ENCODE measurements around the gene AKNA.

Gene AKNA

GRCh38 chr9:114413861-114414301 is 26.1 kb upstream of the AKNA start:
- no peak for DNase-seq

- no peak for DNase-seq
Observed at GRCh38 chr9:114412048-114412683, 24.4 kb upstream of the AKNA start.

GRCh38 chr9:114411452-114411851 is 23.7 kb upstream of the AKNA start:
- DNase-seq = no peak

- DNase-seq = no peak
Observed at GRCh38 chr9:114410910-114411309, 23.1 kb upstream of the AKNA start.

DNA sequence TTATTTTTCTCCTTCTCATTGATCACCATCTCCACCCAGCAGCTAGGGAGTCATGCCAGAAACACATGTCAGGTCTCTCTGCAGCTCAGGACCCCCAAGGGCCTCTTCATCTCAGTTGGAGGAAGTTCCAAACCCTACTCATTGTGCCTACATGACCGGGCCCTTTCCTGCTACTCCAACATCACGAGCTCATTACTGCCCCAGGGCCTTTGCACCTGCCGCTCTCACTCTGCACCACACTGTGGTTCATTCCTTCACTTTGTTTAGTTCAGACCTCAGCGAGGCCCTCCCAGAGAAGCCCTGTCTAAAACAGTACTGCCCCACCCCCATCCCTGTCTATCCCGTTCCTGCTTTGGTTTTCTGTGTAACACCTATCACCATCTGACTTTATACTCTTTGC is 22.1 kb upstream of the AKNA start:
- no peak for DNase-seq

DNA sequence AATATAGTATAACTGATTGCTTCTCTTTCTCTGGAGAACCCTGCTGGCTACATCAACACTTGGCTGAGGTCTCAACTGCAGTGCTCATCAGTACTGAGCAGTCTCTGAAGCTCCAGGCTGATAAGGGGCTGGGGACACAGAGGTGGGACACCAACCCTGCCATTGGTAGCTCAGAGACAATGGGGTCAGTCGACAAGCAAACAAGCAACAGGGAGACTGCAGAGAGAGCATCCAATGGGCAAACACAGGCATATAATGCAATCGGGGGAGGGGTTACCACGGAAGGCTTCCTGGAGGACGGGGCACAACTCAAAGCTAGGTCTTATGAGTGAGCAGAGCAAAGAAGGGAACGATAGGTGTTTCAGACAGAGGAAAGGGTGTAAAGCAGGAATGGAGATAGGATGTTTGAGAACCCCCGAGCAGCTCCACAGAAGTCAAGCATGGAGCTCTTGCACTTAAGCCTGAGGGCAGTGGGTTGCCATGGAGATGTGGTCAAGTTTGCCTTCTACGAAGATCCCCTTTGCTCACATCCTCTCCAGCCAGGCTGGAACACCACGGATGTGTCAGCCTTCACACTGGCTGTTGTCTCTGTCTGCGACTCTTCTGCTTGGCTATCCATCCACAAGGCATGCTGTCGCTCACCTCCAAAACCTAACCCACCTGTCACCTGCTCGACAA is 21.5 kb upstream of the AKNA start:
- DNase-seq = no peak

DNA sequence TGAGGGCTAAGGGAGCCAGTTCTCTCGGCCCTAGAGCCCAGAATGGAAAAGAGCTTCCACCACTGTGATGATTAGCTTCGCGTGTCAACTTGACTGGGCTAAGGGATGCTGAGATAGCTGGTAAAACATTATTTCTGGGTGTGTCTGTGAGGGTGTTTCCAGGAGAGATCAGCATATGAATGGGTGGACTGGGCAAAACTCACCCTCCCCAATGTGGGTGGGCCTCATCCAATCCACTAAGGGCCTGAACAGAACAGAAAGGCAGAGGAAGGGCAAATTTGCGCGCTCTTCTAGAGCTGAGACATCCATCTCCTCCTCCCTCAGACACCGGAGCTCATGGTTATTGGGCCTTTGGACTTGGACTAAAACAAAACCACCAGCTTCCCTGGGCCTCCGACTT is 20.9 kb upstream of the AKNA start:
- no peak for DNase-seq

GRCh38 chr9:114407889-114408288 is 20.1 kb upstream of the AKNA start:
- no peak for DNase-seq

GRCh38 chr9:114406441-114406840 is 18.7 kb upstream of the AKNA start:
- DNase-seq = no peak

DNA sequence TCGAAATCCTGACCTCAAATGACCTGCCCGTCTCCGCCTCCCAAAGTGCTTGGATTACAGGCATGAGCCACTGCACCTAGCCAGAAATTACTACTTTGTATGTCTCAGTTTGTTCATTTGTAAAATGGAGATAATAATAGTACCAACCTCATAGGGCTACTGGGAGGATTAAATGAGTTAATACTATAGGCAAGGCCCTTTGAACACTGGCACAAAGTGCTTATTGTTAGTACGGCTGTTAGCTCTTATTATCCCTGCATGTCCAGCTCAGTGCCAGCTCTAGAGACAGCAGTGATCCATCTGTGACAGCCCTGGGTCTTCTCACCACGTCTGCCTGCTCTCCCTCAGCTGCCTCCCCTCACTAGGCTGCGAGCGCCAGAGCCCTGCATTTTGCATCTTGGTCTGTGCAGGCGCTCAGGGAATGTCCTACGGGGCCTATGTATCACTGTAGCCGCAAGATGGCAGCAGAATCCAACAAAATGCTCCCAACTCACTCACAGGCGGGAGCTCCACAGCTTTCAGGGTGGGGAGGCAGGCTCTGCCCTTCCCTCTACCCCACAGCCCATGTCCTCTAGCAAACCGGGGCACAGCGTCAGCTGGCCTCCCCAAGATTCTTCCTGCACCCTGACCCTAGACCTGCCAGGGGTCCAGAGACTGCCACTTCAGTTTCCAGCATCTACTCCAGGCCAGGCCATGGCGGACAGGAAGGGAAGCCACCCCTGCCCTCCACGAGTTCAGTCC is 17.7 kb upstream of the AKNA start:
- peak; percentile 87 for DNase-seq

- no peak for DNase-seq
Observed at GRCh38 chr9:114404531-114404930, 16.7 kb upstream of the AKNA start.

DNA sequence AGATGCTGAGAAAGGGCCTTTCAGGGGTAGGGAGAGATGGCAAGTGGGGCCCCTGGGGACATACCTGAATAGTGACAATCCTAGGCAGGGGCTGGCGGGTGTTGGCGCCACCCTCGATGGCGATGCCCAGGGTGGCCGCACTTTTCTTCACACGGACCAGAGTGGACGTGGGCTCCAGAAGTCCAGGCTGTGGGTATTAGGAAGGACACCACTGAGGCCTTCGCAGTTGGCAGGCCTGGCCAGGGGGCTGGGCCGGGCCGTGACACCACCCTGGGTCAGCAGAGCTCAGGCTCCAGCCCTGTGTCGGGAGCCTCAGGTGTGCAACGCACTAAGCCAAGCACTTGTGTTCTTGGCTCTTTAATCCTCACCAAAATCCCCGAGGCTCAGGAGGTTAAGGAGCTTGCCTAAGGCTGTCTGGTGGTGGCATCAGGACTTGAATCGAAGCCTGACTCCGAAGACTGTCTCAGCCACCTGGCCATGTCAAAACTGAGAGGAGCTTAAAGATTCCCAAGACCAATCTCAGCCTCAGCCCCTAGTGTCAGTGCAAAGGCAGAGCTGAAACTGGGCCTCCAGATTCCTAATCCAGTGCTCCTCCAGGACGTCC is 15.5 kb upstream of the AKNA start:
- DNase-seq = no peak

GRCh38 chr9:114401344-114401743 is 13.6 kb upstream of the AKNA start:
- no peak for DNase-seq

GRCh38 chr9:114400772-114401171 is 13.0 kb upstream of the AKNA start:
- DNase-seq = no peak

GRCh38 chr9:114400219-114400618 is 12.4 kb upstream of the AKNA start:
- no peak for DNase-seq

GRCh38 chr9:114399381-114399780 is 11.6 kb upstream of the AKNA start:
- no peak for DNase-seq

- DNase-seq = peak; percentile 96
Observed at GRCh38 chr9:114397848-114398605, 10.2 kb upstream of the AKNA start.

- DNase-seq = no peak
Observed at GRCh38 chr9:114397219-114397847, 9.6 kb upstream of the AKNA start.

- DNase-seq = peak; percentile 85
Observed at GRCh38 chr9:114396558-114397218, 8.9 kb upstream of the AKNA start.

DNA sequence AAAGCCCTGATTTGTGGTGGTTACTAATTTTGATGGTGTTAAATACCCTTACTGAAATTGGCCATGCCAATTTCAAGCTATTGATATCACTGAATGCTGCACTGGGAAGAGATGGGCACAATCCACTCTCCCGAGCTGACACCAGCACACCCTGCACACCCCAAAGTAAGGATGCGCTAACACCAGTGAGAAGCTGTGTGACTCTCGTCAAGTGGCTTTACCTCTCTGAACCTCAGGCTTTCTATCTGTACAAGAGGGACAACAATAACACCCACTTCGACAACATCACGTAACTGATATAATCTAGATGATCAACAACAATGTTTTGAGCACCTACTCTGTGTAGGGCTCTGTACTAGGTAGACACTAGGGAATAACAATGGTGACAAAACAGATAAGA is 8.0 kb upstream of the AKNA start:
- no peak for DNase-seq

GRCh38 chr9:114395334-114395617 is 7.5 kb upstream of the AKNA start:
- no peak for DNase-seq
